Measurements from ENCODE around the gene SCEL.

DNA sequence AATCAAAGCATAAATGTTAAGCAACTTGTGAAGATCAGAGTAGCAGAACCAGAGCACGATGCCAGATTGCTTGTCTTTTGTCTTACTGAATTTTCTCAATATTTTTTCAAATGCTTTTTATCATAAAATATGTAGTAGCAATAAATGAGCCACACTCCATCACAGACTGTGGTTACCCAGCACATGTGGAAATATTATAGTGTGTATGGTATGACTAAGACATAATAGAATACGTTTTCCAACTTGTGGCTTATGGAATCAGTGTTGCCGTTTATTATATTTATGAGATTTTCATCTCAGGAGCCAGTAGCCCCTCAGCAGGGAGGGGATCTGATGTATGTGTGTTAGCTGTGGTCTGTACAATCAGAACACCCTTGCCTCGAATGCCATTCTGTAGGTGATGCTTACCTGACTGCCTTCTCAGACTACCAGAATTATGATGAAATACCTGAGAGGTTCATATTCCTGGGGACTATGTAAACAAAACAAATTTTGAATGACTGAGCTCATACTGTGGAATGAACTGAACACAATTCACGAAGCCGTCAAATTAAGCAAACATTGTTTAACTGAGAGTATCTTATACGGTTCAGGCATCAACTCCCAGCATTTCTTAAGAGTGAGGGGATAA, 1.9 kb downstream of the SCEL start:
- TF ChIP-seq, protein P1, sequence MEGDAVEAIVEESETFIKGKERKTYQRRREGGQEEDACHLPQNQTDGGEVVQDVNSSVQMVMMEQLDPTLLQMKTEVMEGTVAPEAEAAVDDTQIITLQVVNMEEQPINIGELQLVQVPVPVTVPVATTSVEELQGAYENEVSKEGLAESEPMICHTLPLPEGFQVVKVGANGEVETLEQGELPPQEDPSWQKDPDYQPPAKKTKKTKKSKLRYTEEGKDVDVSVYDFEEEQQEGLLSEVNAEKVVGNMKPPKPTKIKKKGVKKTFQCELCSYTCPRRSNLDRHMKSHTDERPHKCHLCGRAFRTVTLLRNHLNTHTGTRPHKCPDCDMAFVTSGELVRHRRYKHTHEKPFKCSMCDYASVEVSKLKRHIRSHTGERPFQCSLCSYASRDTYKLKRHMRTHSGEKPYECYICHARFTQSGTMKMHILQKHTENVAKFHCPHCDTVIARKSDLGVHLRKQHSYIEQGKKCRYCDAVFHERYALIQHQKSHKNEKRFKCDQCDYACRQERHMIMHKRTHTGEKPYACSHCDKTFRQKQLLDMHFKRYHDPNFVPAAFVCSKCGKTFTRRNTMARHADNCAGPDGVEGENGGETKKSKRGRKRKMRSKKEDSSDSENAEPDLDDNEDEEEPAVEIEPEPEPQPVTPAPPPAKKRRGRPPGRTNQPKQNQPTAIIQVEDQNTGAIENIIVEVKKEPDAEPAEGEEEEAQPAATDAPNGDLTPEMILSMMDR (IDR thresholded peaks at IDR 0.05; ENCODE audit: low read depth, low read length, poor library complexity, severe bottlenecking), result no peak
- no peak for TF ChIP-seq EZH2phosphoT487 (IDR thresholded peaks at IDR 0.05; ENCODE audit: borderline replicate concordance, low read length)

All from DOHH2 (cell line).